HAP-1 (cell line): ENCODE data around the gene CIBAR2.

Source experiments
- DNase-seq, 2 experiments: peaks; one replicate each; pipeline ENCODE4 v3.0.0-alpha.2; 2016 to 2020; ENCODE audit warnings: low spot score in 2 of 2
- H3K27me3 ChIP-seq: fragments of 250-450 bp; sonication (Bioruptor Pico); 2 replicates; pipeline ENCODE4 v1.5.1; 2020; ENCODE audit warnings: low read depth, mild to moderate bottlenecking, moderate library complexity
- H3K36me3 ChIP-seq: fragments of 250-450 bp; sonication (Bioruptor Pico); replicated peaks from 2 replicates; pipeline ENCODE4 v1.5.1; 2020; ENCODE audit warnings: mild to moderate bottlenecking
- H3K4me1 ChIP-seq: fragments of 250-450 bp; sonication (Bioruptor Pico); 2 replicates; pipeline ENCODE4 v1.5.1; 2020; ENCODE audit warnings: mild to moderate bottlenecking
- H3K4me3 ChIP-seq: fragments of 250-450 bp; sonication (Bioruptor Pico); 2 replicates; pipeline ENCODE4 v1.5.1; 2020; ENCODE audit warnings: mild to moderate bottlenecking, moderate library complexity
- H3K9me3 ChIP-seq: fragments of 250-450 bp; sonication (Bioruptor Pico); 2 replicates; pipeline ENCODE4 v1.5.1; 2020; ENCODE audit warnings: mild to moderate bottlenecking, moderate library complexity
- in situ Hi-C: fragments of 300-500 bp; cut with MboI; formaldehyde crosslinking; loops from 3 replicates; pipeline ENCODE4 v1.14.3; 2020; ENCODE audit warnings: low sequenced_read_pairs, inconsistent platforms, mixed read lengths

Gene CIBAR2

DNA sequence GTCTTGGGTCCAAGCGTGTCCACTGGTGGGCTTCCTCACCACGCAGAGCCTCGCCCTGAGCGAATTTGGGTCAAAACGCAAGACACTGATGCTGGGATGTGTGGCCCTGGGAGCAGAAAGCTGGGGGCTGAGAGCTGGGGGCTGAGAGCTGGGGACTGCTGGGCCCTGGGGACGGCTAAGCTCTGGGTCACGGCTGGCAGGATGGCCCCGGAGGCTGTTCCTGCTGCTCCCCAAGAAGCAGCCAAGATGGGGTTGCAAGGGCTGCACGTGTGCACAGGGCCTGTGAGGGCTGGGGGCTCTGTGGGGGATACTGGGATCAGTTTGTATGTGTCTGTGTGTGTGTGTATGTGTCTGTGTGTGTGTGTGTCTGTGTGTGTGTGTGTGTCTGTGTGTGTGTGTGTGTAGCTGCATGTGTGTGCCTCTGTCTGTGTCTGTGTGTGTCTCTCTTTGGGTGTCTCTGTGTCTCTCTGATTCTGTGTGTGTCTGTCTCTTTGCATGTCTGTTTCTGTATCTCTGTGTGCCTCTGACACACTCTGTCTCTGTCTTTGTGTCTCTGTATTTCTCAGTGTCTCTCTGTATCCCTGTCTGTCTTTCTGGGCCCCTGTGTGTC lies 38.2 kb upstream of the CIBAR2 start:
- DNase-seq = no peak
- no peaks in the 10 kb centered on the region; the same call in 1 of the 2 replicates for H3K27me3 ChIP-seq
- in situ Hi-C loops = no loop called here
- no peaks in the 10 kb centered on the region for H3K36me3 ChIP-seq
- no peaks in the 10 kb centered on the region for H3K9me3 ChIP-seq
- H3K4me1 ChIP-seq = 0 out of 2 replicates have a peak, but pooled peaks cover 2% of the 10 kb centered on the region
- H3K4me3 ChIP-seq = no peak overlapping the region

DNA sequence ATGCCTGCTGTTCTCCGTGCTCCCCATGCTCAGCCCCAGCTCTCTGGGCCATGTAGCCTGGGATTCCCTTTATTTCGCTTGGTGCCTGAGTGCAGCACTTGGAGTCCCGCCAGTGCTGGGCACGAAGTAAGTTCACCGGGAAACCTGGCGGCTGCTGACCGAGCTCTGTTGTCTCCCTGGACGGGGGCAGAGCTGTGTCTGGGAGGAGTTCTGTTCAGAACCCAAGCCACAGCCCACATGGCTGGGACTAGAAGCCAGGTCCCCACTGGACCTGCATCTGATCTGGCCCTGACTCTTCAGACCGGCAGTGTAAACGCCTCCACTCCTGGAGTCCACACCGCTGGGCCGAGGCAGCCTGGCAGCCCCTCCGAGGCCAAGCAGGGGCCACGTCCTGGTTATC lies 37.5 kb upstream of the CIBAR2 start:
- Histone ChIP-seq H3K9me3 (no peaks in the 10 kb centered on the region), H3K36me3 (no peaks in the 10 kb centered on the region), H3K27me3 (no peaks in the 10 kb centered on the region; the same call in 1 of the 2 replicates), H3K4me1 (0 out of 2 replicates have a peak, but pooled peaks cover 2% of the 10 kb centered on the region), H3K4me3 (no peak overlapping the region)
- DNase-seq = no peak
- in situ Hi-C loops = no loop called here

DNA sequence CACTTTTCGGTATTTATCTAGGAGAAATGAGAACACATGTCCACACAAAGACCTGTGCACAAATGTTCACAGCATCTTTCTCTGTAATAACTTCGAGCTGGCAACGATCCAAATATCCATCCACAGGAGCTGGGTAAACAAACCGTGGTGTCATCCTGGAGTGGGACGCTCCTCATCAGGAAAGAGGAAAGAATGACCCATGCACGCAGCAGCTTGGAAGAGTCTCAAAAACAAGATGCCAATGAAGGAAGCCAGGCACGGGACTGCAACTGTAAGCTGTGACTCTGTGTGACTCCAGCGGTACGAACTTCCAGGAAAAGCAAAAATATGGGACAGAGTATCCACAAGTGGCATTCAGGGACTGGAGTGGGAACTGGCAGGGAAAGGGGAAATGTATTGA lies 36.7 kb upstream of the CIBAR2 start:
- in situ Hi-C loops = no loop called here
- H3K4me1 ChIP-seq = 0 out of 2 replicates have a peak, but pooled peaks cover 2% of the 10 kb centered on the region
- no peaks in the 10 kb centered on the region for H3K9me3 ChIP-seq
- no peak for DNase-seq
- no peak overlapping the region for H3K4me3 ChIP-seq
- H3K36me3 ChIP-seq = no peaks in the 10 kb centered on the region
- H3K27me3 ChIP-seq = no peaks in the 10 kb centered on the region; the same call in 1 of the 2 replicates

DNA sequence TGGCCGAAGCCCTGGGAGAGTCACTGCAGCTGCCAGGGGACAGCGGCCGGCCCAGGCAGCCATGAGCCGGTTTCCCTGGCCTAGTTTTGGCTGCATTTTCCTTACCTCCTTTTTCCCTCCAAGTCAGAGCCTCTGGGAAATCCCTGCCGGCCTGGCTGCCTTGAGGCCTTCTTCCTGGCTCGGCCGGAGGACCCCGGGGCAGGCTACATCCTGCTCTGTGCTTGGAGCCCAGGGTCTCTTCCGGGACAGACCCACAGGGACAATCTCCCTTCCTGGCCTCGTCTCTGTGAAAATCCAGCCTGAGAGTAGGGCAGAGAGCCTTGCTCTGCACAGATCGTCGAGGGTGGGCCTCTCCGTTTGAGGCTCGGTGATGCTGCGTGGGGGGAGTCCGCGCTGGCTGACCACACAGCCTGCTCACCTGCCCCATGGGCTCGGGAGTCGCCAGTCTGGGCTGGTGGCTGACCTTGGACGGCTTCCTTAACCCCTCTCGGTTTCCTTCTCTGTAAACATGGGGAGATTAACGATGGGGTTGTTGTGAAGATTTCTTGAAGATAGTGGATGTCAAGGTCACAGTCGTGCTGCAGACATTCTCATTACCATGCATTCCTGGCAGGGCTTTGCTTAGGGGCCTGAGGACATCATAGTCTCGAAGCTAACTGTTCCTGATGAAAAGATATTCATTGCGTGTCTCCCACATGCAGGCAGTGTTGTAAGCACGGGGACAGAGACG lies 34.8 kb upstream of the CIBAR2 start:
- no peaks in the 10 kb centered on the region; the same call in 1 of the 2 replicates for H3K27me3 ChIP-seq
- no peaks in the 10 kb centered on the region for H3K9me3 ChIP-seq
- DNase-seq = no peak
- 0 out of 2 replicates have a peak, but pooled peaks cover 2% of the 10 kb centered on the region for H3K4me1 ChIP-seq
- in situ Hi-C loops = no loop called here
- H3K36me3 ChIP-seq = no peaks in the 10 kb centered on the region
- H3K4me3 ChIP-seq = no peak overlapping the region

DNA sequence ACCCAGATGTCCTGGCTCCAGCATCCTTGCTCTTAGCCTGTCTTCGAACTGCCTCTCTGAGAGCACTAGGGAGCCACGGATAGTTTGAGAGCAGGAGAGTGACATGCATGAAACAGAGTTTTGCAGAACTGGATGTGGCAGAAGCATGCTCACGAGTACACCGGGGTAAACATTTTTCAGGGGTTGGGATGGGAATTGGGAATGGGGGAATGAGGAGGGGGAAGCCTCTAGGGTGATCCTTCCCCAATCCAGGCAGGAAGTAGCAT lies 34.2 kb upstream of the CIBAR2 start:
- no peaks in the 10 kb centered on the region for H3K9me3 ChIP-seq
- DNase-seq = no peak
- H3K36me3 ChIP-seq = no peaks in the 10 kb centered on the region
- no peak overlapping the region for H3K4me3 ChIP-seq
- in situ Hi-C loops = no loop called here
- H3K27me3 ChIP-seq = no peaks in the 10 kb centered on the region
- 0 out of 2 replicates have a peak, but pooled peaks cover 2% of the 10 kb centered on the region for H3K4me1 ChIP-seq

DNA sequence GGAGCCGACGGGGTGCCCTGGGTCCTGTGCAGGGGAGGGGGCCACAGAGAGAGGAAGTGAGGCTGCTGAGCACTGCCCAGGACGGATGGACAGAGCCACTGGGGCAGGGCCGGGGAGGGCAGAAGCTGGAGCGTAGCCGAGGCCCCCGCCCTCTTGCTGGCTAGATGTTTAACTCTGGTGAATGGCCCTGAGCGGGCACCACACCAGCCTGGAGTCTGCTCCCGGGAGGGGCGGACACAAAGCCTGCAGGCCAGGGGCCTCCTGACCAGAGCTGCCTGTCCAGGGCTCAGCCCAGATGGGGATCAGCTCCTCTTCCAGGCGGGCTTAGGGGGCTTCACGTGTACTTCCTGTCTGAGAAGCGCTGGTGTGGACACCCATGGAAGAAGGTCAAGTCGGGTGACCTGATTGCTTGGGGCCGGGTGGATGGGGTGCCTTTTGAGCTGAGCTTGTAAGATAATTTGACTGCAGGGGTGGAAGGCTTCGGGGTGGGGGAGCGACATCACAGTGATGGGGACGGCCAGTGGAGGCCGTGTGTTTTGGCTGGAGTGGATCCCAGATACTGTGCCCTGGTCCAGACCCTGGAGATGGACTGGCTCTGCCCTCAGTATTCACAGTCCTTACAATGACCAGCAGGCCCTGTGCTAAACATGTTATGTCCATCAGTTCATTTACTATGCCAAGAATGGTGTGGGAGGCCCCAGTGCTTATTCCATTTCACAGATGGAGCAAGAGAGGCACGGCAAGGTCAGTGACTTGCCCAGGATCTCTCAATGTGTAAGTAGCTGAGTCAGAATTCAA lies 33.7 kb upstream of the CIBAR2 start:
- in situ Hi-C loops = no loop called here
- DNase-seq = no peak
- 0 out of 2 replicates have a peak, but pooled peaks cover 2% of the 10 kb centered on the region for H3K4me1 ChIP-seq
- no peaks in the 10 kb centered on the region for H3K36me3 ChIP-seq
- no peaks in the 10 kb centered on the region for H3K9me3 ChIP-seq
- H3K27me3 ChIP-seq = no peaks in the 10 kb centered on the region
- no peak overlapping the region for H3K4me3 ChIP-seq

DNA sequence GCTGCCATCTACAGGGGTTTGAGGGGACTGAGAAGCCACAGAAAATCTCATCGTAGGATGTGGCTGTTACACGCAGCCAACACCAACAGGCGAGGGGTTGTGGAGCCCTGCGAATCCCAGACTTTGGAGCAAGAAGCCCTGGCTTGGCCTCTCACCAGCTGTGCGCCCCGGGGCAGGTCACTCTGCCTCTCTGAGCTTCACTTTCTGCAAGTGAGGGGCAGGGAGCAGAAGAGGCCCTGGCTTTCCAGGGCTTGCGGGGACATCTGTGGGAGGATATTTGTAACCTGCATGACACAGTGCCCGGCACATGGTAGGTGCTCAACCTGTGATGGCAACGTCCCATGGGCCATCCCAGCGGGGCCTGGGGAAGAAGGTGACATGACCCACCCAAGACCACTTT lies 32.9 kb upstream of the CIBAR2 start:
- Histone ChIP-seq H3K36me3 (no peaks in the 10 kb centered on the region), H3K27me3 (no peaks in the 10 kb centered on the region), H3K4me3 (no peak overlapping the region), H3K9me3 (no peaks in the 10 kb centered on the region), H3K4me1 (0 out of 2 replicates have a peak, but pooled peaks cover 2% of the 10 kb centered on the region)
- DNase-seq = no peak
- in situ Hi-C loops = no loop called here

DNA sequence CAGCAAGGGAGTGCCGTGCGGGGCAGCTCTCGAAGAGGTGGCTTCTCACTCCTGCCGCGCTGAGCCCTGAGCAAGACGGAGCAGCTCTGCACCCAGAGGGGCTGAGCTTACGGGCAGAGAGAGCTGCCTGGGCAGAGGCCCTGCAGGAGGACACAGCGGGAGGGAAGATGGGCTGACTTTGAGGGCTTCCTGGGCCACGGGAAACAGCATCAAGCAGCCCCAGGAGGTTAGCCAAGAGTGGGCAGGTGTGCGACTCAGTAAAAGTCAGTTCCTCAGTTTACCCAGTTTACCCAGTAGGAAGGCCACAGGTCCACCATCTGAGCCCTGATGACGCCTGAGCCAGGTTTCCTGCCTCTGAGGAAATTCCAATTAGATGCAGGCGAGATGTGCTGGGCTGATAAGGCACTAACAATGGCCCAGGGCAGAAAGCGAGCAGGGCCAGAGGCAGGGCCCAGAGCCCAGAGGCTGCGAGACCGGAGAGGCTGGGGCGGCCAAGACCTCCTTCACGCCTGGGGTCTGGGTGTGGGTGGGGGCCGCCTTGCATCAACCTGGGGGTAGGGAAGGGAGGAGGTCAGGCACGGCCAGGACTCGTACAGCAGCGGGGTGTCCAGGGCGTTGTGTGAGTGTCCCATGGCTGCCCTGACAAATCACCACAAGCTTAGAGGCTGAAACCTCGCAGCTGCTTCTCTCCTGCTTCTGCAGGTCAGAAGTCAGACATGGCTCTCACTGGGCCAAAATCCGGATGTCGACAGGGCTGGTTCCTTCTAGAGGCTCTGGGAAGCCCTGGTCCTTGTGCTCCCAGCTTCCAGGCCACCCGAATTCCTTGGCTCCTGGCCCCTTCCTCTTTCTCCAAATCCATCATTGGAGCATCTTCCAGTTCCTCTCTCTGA lies 32.0 kb upstream of the CIBAR2 start:
- in situ Hi-C loops = no loop called here
- H3K4me1 ChIP-seq = 0 out of 2 replicates have a peak, but pooled peaks cover 2% of the 10 kb centered on the region
- no peaks in the 10 kb centered on the region for H3K9me3 ChIP-seq
- H3K27me3 ChIP-seq = no peaks in the 10 kb centered on the region
- no peak for DNase-seq
- H3K36me3 ChIP-seq = no peaks in the 10 kb centered on the region
- H3K4me3 ChIP-seq = no peak overlapping the region

DNA sequence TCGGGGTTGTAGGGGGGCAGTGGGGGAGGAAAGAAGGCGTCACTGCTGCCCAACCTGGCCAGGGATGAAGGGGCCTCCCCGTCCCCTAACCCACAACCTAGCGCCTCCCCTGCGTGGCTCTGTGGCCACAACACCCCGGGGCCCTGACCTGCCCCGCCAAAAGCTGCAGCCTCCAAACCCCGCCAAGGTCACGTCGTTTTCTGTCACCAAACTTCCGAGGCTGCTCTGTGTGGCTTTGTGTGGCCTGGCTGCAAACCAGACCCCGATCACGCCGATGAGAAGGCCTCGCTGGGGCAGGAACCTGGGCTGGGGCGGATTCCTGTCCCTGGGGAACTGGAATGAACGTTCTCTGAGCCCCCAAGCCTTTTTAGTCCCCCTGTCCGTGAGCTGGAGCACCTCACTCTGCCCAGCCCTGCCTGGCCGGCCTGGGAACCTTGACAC lies 30.5 kb upstream of the CIBAR2 start:
- in situ Hi-C loops = no loop called here
- no peaks in the 10 kb centered on the region for H3K27me3 ChIP-seq
- H3K4me3 ChIP-seq = no peak overlapping the region
- 0 out of 2 replicates have a peak, but pooled peaks cover 2% of the 10 kb centered on the region for H3K4me1 ChIP-seq
- no peaks in the 10 kb centered on the region for H3K9me3 ChIP-seq
- no peaks in the 10 kb centered on the region for H3K36me3 ChIP-seq
- no peak for DNase-seq

DNA sequence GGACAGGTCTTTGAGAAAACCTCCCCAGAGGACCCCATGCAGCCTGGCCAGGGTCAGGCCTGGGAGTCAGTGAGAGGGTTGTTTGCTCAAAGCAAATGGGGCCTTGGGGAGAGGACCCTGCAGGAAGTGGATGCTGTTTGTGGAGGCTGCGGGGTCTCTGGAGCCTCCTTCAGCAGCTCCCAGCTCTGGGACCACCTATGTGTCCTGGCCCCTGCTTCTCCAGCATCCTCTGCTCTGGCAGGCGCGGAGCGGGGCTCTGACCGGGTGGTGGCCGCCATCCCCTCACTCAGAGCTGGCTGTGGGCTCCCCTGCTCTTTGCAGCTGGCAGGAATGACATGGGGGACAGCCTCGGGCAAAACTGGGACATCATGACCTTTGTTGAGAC lies 29.8 kb upstream of the CIBAR2 start:
- Histone ChIP-seq H3K9me3 (no peaks in the 10 kb centered on the region), H3K27me3 (no peaks in the 10 kb centered on the region), H3K4me3 (no peak overlapping the region), H3K36me3 (no peaks in the 10 kb centered on the region), H3K4me1 (0 out of 2 replicates have a peak, but pooled peaks cover 2% of the 10 kb centered on the region)
- DNase-seq = no peak
- in situ Hi-C loops = no loop called here

DNA sequence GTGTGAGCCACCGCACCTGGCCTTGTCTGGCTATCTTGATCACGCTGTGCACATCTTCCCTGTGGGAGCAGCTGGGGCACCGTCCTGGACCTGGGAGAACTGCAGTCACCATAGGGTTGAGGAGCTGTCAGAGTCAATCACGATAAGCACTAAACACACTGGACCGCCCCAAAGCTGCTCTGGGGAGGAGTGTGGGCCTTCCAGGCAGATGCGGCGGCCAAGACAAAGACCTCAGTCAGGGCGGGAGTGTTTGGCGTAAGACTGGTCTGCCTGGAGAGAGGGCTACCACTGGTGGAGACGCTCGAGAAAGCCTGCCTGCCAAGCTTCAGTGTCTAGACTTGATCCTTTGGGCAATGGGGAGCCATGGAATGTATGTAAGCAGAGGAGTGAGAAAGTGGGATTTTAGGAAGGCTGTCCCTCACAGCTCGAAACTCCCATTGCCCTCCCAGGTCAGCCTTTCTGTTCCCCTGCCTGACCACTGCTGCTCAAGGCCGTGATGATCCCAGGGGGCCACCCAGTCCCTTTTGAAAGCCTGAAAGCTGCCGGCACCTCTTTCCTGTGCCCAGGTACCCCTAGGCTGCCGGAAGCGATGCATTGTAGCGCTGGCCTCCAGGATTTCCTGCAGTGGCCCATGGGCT lies 29.3 kb upstream of the CIBAR2 start:
- in situ Hi-C loops = no loop called here
- H3K27me3 ChIP-seq = no peaks in the 10 kb centered on the region

DNA sequence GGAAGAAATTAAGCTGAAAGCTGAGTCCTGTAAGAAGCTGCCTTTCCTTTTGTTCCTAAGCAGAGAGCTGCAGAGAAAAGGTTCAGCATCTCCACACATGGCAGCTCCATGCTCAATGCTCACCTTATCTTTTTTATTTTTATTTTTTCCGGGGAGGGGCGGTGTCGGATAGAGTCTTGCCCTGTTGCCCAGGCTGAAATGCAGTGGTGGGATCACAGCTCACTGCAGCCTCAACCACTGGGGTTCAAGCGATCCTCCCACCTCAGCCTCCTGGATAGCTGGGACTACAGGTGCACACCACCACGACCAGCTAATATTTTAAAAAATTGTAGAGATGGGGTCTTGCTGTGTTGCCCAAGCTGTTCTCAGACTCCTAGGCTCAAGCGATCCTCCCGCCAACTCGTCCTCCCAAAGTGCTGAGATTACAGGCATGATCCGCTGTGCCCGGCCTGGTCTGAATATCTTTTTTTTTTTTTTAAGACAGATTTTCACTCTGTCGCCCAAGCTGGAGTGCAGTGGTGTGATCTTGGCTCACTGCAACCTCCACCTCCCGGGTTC lies 28.3 kb upstream of the CIBAR2 start:
- H3K27me3 ChIP-seq = no peaks in the 10 kb centered on the region
- no peak for DNase-seq
- in situ Hi-C loops = no loop called here

More for the DNA sequence above, 29.3 kb upstream of the CIBAR2 start:
- Histone ChIP-seq H3K4me3 (no peak overlapping the region), H3K36me3 (no peaks in the 10 kb centered on the region), H3K9me3 (no peaks in the 10 kb centered on the region), H3K4me1 (no peaks in the 10 kb centered on the region)
- no peak for DNase-seq

More for the DNA sequence above, 28.3 kb upstream of the CIBAR2 start:
- H3K4me3 ChIP-seq = no peak overlapping the region
- no peaks in the 10 kb centered on the region for H3K36me3 ChIP-seq
- H3K9me3 ChIP-seq = no peaks in the 10 kb centered on the region
- H3K4me1 ChIP-seq = no peaks in the 10 kb centered on the region
